ENCODE measurements around the gene ATXN7L1.

DNA sequence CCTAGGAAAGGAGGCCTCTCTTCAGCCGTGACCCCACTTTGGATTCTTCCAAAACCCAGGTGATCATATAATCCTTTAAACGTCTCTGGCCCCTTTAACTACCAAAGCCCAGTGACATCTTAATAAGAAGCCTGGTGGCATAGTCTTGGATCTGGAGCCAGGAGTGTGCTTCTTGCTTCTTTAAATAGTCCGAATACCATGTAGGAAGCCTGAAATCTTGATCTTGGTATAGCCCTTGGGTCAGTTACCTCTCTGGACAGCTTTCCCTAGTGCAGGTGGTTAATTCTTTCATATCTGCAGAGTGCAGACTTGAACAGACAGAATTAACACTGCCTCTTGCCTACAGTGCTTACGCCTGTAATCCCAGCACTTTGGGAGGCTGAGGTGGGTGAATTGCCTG lies 156.5 kb downstream of the ATXN7L1 start:
- no peak for TF ChIP-seq FOXK2 (IDR thresholded peaks at IDR 0.05)
- no peak for TF ChIP-seq ZNF384 (IDR thresholded peaks at IDR 0.05)

Data from HEK293T (cell line).